Panc1 (cell line): ENCODE measurements around the gene C20orf141. TPM values are rescaled to one million over a fixed set of nuclear protein-coding genes. Genes with fewer than 3 reads are reported as not detected.

Source experiments
- ATAC-seq: fragments of 200-7000 bp; cut with Tn5 transposase; 2 replicates; pipeline ENCODE4 v1.9.1; 2020; ENCODE audit warnings: mild to moderate bottlenecking, moderate library complexity
- BruUV-seq: library from RNA; stranded (reverse); fragments of 400-500 nt; replicated peaks from 2 replicates; lab custom pipeline; 2021; lab: Mats Ljungman, UMichigan
- CTCF ChIA-PET: fragments of 300-600 bp; sonication (Branson Sonifier 250); formaldehyde crosslinking; loops from one replicate; lab custom pipeline; 2022; ENCODE audit warnings: antibody characterized with exemption; lab: Charles Lee
- POLR2A ChIA-PET: fragments of 300-600 bp; sonication (Branson Sonifier 250); formaldehyde crosslinking; loops from one replicate; lab custom pipeline; 2022; ENCODE audit warnings: antibody characterized with exemption; lab: Charles Lee
- DNase-seq: peaks from one replicate; pipeline ENCODE4 v3.0.0-alpha.2; 2010; ENCODE audit warnings: low read depth, low spot score
- H3K27ac ChIP-seq: 2 replicates; pipeline ENCODE4 v1.5.1; 2011; ENCODE audit warnings: mild to moderate bottlenecking, low read length, inconsistent platforms
- H3K27me3 ChIP-seq: fragments of 200-500 bp; sonication (Bioruptor generic); 2 replicates; pipeline ENCODE4 v1.6.0; 2014; ENCODE audit warnings: low read length, inconsistent platforms; ENCODE audit not compliant: control insufficient read depth, insufficient read depth
- H3K36me3 ChIP-seq: fragments of 200-500 bp; sonication (Bioruptor generic); 2 replicates; pipeline ENCODE4 v1.5.1; 2014; ENCODE audit warnings: inconsistent platforms, mild to moderate bottlenecking, low read length, moderate library complexity; ENCODE audit not compliant: control insufficient read depth, insufficient read depth
- H3K4me1 ChIP-seq: 2 replicates; pipeline ENCODE4 v1.5.1; 2011; ENCODE audit warnings: inconsistent platforms, mild to moderate bottlenecking, low read length, moderate library complexity; ENCODE audit not compliant: control insufficient read depth, insufficient read depth
- H3K4me3 ChIP-seq, 2 experiments: 2 replicates each; pipeline ENCODE4 v1.5.1; 2011 to 2012; ENCODE audit warnings: low read depth in 2 of 2, low read length in 2 of 2, mild to moderate bottlenecking in 2 of 2, inconsistent platforms in 1 of 2, moderate library complexity in 1 of 2
- H3K9me3 ChIP-seq: fragments of 200-500 bp; sonication (Bioruptor generic); 2 replicates; pipeline ENCODE4 v1.5.1; 2014; ENCODE audit warnings: low read depth, mild to moderate bottlenecking, inconsistent platforms, low read length, moderate library complexity; ENCODE audit not compliant: control insufficient read depth, insufficient read depth
- POLR2AphosphoS5 ChIP-seq: IDR thresholded peaks from 2 replicates; pipeline ENCODE4 v1.6.1; 2012; ENCODE audit warnings: mild to moderate bottlenecking, low read depth, low read length, moderate library complexity
- SIN3A ChIP-seq: IDR thresholded peaks from 2 replicates; pipeline ENCODE4 v1.6.1; 2012; ENCODE audit warnings: low read depth, mild to moderate bottlenecking, low read length, moderate library complexity, borderline replicate concordance; ENCODE audit not compliant: insufficient read depth
- TCF7L2 ChIP-seq: IDR thresholded peaks from 2 replicates; pipeline ENCODE4 v1.6.1; 2011; ENCODE audit warnings: mild to moderate bottlenecking, low read depth, low read length, inconsistent platforms
- in situ Hi-C: cut with HindIII; loops from 2 replicates; pipeline ENCODE4 v1.10.0; 2016; ENCODE audit warnings: low sequenced_read_pairs, low pct_unique_long_range_greater_than_20kb
- intact Hi-C: fragments of 100-400 bp; cut with micrococcal nuclease; formaldehyde crosslinking; loops from one replicate; pipeline ENCODE4 v1.10.0; 2022; ENCODE audit not compliant: unreplicated experiment
- total RNA-seq: library from RNA; stranded (reverse); gene quantifications from one replicate; pipeline ENCODE4 v1.2.1, GENCODE V29; 2021; ENCODE audit not compliant: unreplicated experiment
- TF ChIP-seq, protein P1 (sequence below): fragments of 450-650 bp; IDR thresholded peaks from 2 replicates; pipeline ENCODE4 v1.5.1; 2017; ENCODE audit warnings: mild to moderate bottlenecking
- TF ChIP-seq, protein P2 (sequence below), 2 experiments: IDR thresholded peaks; 2 replicates each; pipeline ENCODE4 v1.6.1; 2011 to 2012; ENCODE audit warnings: low read depth in 2 of 2, control low read depth in 1 of 2, low read length in 1 of 2, mild to moderate bottlenecking in 1 of 2, moderate library complexity in 1 of 2; ENCODE audit not compliant: insufficient read depth in 1 of 2

Gene C20orf141
- total RNA-seq, 1 experiment from 2014 or later = not detected

DNA sequence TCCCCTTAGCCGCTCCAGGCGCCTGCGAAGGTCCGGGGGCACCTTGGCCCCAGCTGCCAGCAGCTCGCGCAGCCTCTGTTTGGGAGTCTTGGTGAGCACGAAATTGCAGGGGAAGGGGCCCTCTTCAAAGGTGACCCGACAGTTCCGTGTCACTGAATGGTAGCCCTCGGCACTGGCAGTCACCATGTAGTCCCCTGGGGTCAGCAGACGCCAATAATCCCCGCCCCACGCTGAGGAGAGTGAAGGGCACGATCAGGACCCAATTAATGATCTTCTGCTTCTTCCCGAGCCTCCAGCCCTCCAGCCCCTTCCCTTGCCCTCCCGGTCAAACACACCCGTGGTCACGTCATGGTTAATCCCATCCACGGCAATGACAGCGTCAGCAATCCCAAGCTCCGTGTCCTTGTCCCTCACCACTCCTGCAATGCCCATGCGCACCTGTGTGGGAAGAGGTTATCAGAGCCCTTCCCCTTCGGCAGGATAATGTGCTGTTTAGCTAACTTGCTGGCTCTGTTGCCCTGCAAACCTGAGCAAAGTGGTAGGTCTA, 20.5 kb upstream of the C20orf141 start:
- intact Hi-C loops (no loop called here), in situ Hi-C loops (no loop called here)
- DNase-seq = no peak
- POLR2A ChIA-PET = no interaction called here
- Histone ChIP-seq H3K4me3 (no peak overlapping the region), H3K9me3 (no peaks in the 10 kb centered on the region), H3K4me1 (no peaks in the 10 kb centered on the region; the same call in 1 of the 2 replicates), H3K27me3 (peaks cover 20% of the 10 kb centered on the region), H3K27ac (no peak overlapping the region), H3K36me3 (no peaks in the 10 kb centered on the region)
- BruUV-seq = no TSS peak
- TF ChIP-seq POLR2AphosphoS5 (no peak), SIN3A (no peak), TCF7L2 (no peak)
- TF ChIP-seq, protein P1, sequence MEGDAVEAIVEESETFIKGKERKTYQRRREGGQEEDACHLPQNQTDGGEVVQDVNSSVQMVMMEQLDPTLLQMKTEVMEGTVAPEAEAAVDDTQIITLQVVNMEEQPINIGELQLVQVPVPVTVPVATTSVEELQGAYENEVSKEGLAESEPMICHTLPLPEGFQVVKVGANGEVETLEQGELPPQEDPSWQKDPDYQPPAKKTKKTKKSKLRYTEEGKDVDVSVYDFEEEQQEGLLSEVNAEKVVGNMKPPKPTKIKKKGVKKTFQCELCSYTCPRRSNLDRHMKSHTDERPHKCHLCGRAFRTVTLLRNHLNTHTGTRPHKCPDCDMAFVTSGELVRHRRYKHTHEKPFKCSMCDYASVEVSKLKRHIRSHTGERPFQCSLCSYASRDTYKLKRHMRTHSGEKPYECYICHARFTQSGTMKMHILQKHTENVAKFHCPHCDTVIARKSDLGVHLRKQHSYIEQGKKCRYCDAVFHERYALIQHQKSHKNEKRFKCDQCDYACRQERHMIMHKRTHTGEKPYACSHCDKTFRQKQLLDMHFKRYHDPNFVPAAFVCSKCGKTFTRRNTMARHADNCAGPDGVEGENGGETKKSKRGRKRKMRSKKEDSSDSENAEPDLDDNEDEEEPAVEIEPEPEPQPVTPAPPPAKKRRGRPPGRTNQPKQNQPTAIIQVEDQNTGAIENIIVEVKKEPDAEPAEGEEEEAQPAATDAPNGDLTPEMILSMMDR = no peak
- TF ChIP-seq, protein P2, sequence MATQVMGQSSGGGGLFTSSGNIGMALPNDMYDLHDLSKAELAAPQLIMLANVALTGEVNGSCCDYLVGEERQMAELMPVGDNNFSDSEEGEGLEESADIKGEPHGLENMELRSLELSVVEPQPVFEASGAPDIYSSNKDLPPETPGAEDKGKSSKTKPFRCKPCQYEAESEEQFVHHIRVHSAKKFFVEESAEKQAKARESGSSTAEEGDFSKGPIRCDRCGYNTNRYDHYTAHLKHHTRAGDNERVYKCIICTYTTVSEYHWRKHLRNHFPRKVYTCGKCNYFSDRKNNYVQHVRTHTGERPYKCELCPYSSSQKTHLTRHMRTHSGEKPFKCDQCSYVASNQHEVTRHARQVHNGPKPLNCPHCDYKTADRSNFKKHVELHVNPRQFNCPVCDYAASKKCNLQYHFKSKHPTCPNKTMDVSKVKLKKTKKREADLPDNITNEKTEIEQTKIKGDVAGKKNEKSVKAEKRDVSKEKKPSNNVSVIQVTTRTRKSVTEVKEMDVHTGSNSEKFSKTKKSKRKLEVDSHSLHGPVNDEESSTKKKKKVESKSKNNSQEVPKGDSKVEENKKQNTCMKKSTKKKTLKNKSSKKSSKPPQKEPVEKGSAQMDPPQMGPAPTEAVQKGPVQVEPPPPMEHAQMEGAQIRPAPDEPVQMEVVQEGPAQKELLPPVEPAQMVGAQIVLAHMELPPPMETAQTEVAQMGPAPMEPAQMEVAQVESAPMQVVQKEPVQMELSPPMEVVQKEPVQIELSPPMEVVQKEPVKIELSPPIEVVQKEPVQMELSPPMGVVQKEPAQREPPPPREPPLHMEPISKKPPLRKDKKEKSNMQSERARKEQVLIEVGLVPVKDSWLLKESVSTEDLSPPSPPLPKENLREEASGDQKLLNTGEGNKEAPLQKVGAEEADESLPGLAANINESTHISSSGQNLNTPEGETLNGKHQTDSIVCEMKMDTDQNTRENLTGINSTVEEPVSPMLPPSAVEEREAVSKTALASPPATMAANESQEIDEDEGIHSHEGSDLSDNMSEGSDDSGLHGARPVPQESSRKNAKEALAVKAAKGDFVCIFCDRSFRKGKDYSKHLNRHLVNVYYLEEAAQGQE (IDR thresholded peaks at IDR 0.05; ENCODE audit: insufficient read depth in 1 of 2, low read depth in 2 of 2, low read length in 1 of 2) = no peak
- ATAC-seq = no peak
- CTCF ChIA-PET = no interaction called here

DNA sequence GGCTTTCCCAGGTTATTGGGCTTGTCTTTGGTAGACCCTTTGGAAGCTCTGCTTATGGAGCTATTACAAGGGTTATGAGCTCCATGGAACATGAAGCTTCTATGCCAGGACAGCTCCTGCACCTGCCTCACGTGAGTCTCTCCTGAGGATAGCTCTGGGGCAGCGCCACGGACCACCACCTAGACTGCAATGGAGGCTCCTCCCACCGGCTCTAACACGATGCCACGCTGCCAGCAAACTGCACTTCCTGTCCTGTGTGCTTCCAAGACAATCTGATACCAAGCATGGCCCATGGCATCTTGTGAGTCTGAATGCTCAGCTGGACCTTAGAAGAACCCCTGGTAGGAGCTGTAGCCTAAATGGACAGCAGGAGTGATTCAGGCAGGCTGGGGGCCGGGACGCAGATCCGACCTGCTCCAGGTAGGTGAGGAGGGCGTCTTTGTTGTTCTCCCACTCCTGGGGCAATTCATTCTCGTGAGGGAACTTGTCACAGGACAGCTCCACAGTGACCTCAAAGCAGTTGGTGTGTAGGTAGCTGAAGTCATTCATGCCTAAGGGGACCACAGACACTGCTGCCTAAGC, 19.8 kb upstream of the C20orf141 start:
- Histone ChIP-seq H3K27me3 (peaks cover 20% of the 10 kb centered on the region), H3K4me3 (no peak overlapping the region), H3K4me1 (no peaks in the 10 kb centered on the region; the same call in 1 of the 2 replicates), H3K27ac (no peak overlapping the region), H3K9me3 (no peaks in the 10 kb centered on the region), H3K36me3 (no peaks in the 10 kb centered on the region)
- CTCF ChIA-PET = no interaction called here
- intact Hi-C loops (no loop called here), in situ Hi-C loops (no loop called here)
- DNase-seq (no peak), ATAC-seq (no peak)
- TF ChIP-seq SIN3A = no peak
- TF ChIP-seq POLR2AphosphoS5 = no peak
- TF ChIP-seq, protein P2 (IDR thresholded peaks at IDR 0.05; ENCODE audit: insufficient read depth in 1 of 2, low read depth in 2 of 2, low read length in 1 of 2) = no peak
- TF ChIP-seq TCF7L2 = no peak
- TF ChIP-seq, protein P1 = no peak
- BruUV-seq = no TSS peak
- POLR2A ChIA-PET = no interaction called here
